H9 (cell line): ENCODE results near the gene SDK1. TPM values are rescaled to one million over a fixed set of nuclear protein-coding genes. Genes with fewer than 3 reads are reported as not detected.

Experiments
- DNase-seq: peaks from one replicate; pipeline ENCODE4 v3.0.0-alpha.2; 2017
- H2AFZ ChIP-seq: one replicate; pipeline ENCODE4 v1.6.1; 2013; ENCODE audit warnings: mild to moderate bottlenecking, low read length, control low read depth, moderate library complexity
- H2AK5ac ChIP-seq: 2 replicates; pipeline ENCODE4 v1.6.1; 2013; ENCODE audit warnings: low read length, control low read depth, mixed read lengths; ENCODE audit not compliant: insufficient read length
- H2BK120ac ChIP-seq: one replicate; pipeline ENCODE4 v1.6.1; 2013; ENCODE audit warnings: low read depth, mild to moderate bottlenecking, low read length, control low read depth, inconsistent platforms; ENCODE audit not compliant: poor library complexity, severe bottlenecking
- H2BK12ac ChIP-seq: 2 replicates; pipeline ENCODE4 v1.6.1; 2013; ENCODE audit warnings: low read length, control low read depth, mixed read lengths, low read depth; ENCODE audit not compliant: insufficient read length
- H2BK15ac ChIP-seq: 2 replicates; pipeline ENCODE4 v1.6.1; 2013; ENCODE audit warnings: low read depth, low read length, control low read depth
- H2BK20ac ChIP-seq: one replicate; pipeline ENCODE4 v1.6.1; 2013; ENCODE audit warnings: low read depth, mild to moderate bottlenecking, low read length, control low read depth, inconsistent platforms; ENCODE audit not compliant: poor library complexity, severe bottlenecking
- H2BK5ac ChIP-seq: 2 replicates; pipeline ENCODE4 v1.6.1; 2013; ENCODE audit warnings: low read length, control low read depth, mixed read lengths; ENCODE audit not compliant: insufficient read length
- H3K14ac ChIP-seq: 2 replicates; pipeline ENCODE4 v1.6.1; 2013; ENCODE audit warnings: low read length, control low read depth; ENCODE audit not compliant: insufficient read depth
- H3K18ac ChIP-seq: 2 replicates; pipeline ENCODE4 v1.6.1; 2013; ENCODE audit warnings: low read depth, mild to moderate bottlenecking, mixed read lengths, low read length, control low read depth; ENCODE audit not compliant: insufficient read length
- H3K23ac ChIP-seq: 2 replicates; pipeline ENCODE4 v1.6.1; 2013; ENCODE audit warnings: low read length, control low read depth, mixed read lengths, low read depth; ENCODE audit not compliant: insufficient read length
- H3K23me2 ChIP-seq: 2 replicates; pipeline ENCODE4 v1.6.1; 2013; ENCODE audit warnings: low read depth, mild to moderate bottlenecking, mixed read lengths, low read length, control low read depth; ENCODE audit not compliant: insufficient read length, poor library complexity, severe bottlenecking
- H3K27ac ChIP-seq: 2 replicates; pipeline ENCODE4 v1.5.1; 2013; ENCODE audit warnings: low read length, control low read depth, mixed read lengths, low read depth; ENCODE audit not compliant: insufficient read length
- H3K27me3 ChIP-seq: 2 replicates; pipeline ENCODE4 v1.6.1; 2013; ENCODE audit warnings: low read length, control low read depth, inconsistent platforms; ENCODE audit not compliant: insufficient read depth
- H3K4ac ChIP-seq: 2 replicates; pipeline ENCODE4 v1.6.1; 2013; ENCODE audit warnings: low read depth, mild to moderate bottlenecking, control low read depth, inconsistent platforms, low read length, moderate library complexity
- H3K4me1 ChIP-seq: 2 replicates; pipeline ENCODE4 v1.6.1; 2013; ENCODE audit warnings: low read length, control low read depth, inconsistent platforms; ENCODE audit not compliant: insufficient read depth
- H3K4me2 ChIP-seq: 2 replicates; pipeline ENCODE4 v1.6.1; 2013; ENCODE audit warnings: low read length, control low read depth, mixed read lengths; ENCODE audit not compliant: insufficient read length, insufficient read depth
- H3K56ac ChIP-seq: 2 replicates; pipeline ENCODE4 v1.6.1; 2013; ENCODE audit warnings: low read depth, mild to moderate bottlenecking, mixed read lengths, low read length, control low read depth; ENCODE audit not compliant: insufficient read length
- H3K79me1 ChIP-seq: 2 replicates; pipeline ENCODE4 v1.6.1; 2013; ENCODE audit warnings: low read depth, mild to moderate bottlenecking, moderate library complexity, low read length, control low read depth, inconsistent platforms; ENCODE audit not compliant: insufficient read depth, poor library complexity, severe bottlenecking
- H3K79me2 ChIP-seq: 2 replicates; pipeline ENCODE4 v1.6.1; 2013; ENCODE audit warnings: low read length, control low read depth, inconsistent platforms; ENCODE audit not compliant: insufficient read depth
- H3K9ac ChIP-seq: 2 replicates; pipeline ENCODE4 v1.6.1; 2013; ENCODE audit warnings: low read length, control low read depth, mixed read lengths; ENCODE audit not compliant: insufficient read length; ENCODE audit errors: extremely low read depth
- H3K9me3 ChIP-seq: one replicate; pipeline ENCODE4 v1.6.1; 2013; ENCODE audit warnings: low read depth, low read length, inconsistent platforms; ENCODE audit not compliant: control insufficient read depth
- H3T11ph ChIP-seq: one replicate; pipeline ENCODE4 v1.6.1; 2013; ENCODE audit warnings: mild to moderate bottlenecking, low read length, control low read depth, inconsistent platforms
- H4K20me1 ChIP-seq: one replicate; pipeline ENCODE4 v1.6.1; 2013; ENCODE audit not compliant: control insufficient read depth, insufficient read length, insufficient read depth
- H4K5ac ChIP-seq: 2 replicates; pipeline ENCODE4 v1.6.1; 2013; ENCODE audit warnings: low read depth, mild to moderate bottlenecking, mixed read lengths, low read length, control low read depth; ENCODE audit not compliant: insufficient read length
- H4K8ac ChIP-seq: replicated peaks from 2 replicates; pipeline ENCODE4 v1.6.1; 2013; ENCODE audit warnings: low read length, control low read depth, mixed read lengths, low read depth; ENCODE audit not compliant: insufficient read length
- H4K91ac ChIP-seq: 2 replicates; pipeline ENCODE4 v1.6.1; 2013; ENCODE audit warnings: low read depth, mild to moderate bottlenecking, moderate library complexity, mixed read lengths, low read length, control low read depth; ENCODE audit not compliant: insufficient read length
- H3K27ac Mint-ChIP-seq, 3 experiments: 2 replicates in 2 of 3; 3 replicates in 1 of 3; pipeline ENCODE4 v1.8.0; 2020 to 2021; ENCODE audit warnings: mixed read lengths in 3 of 3, mild to moderate bottlenecking in 1 of 3, moderate library complexity in 1 of 3
- H3K27me3 Mint-ChIP-seq: 2 replicates; pipeline ENCODE4 v1.8.0; 2021; ENCODE audit warnings: low read depth, mild to moderate bottlenecking, moderate library complexity, mixed read lengths
- H3K36me3 Mint-ChIP-seq, 3 experiments: 2 replicates in 2 of 3; 3 replicates in 1 of 3; pipeline ENCODE4 v1.8.0; 2020 to 2021; ENCODE audit warnings: low read depth in 3 of 3, mixed read lengths in 3 of 3; ENCODE audit not compliant: insufficient read depth in 1 of 3
- H3K4me1 Mint-ChIP-seq, 2 experiments: 2 replicates each; pipeline ENCODE4 v1.8.0; 2020; ENCODE audit warnings: mixed read lengths in 2 of 2
- H3K4me3 Mint-ChIP-seq, 2 experiments: 2 replicates in 1 of 2; 3 replicates in 1 of 2; pipeline ENCODE4 v1.8.0; 2020 to 2021; ENCODE audit warnings: mild to moderate bottlenecking in 2 of 2, mixed read lengths in 2 of 2, moderate library complexity in 1 of 2
- H3K9me3 Mint-ChIP-seq, 2 experiments: 2 replicates in 1 of 2; 3 replicates in 1 of 2; pipeline ENCODE4 v1.8.0; 2020; ENCODE audit warnings: mild to moderate bottlenecking in 2 of 2, mixed read lengths in 2 of 2, moderate library complexity in 1 of 2
- CTCF ChIP-seq: fragments of 200-600 bp; sonication (generic); conservative IDR thresholded peaks from 3 replicates; pipeline ENCODE4 v1.8.0; 2021; ENCODE audit warnings: antibody characterized with exemption, mild to moderate bottlenecking
- WGBS: extraction: QIAGEN DNeasy Blood & Tissue Kit; methylation state at CpG from one replicate; pipeline ENCODE4 v1.1.7; 2013; ENCODE audit warnings: missing lambda C conversion rate, low lambda C conversion rate, mixed read lengths; ENCODE audit not compliant: insufficient read length; ENCODE audit errors: extremely low coverage; 5-methylcytosine and 5-hydroxymethylcytosine counted together
- total RNA-seq: library from RNA; stranded (reverse); gene quantifications from 2 replicates; pipeline ENCODE4 v1.2.1, GENCODE V29; 2021

The SDK1 gene
- total RNA-seq, 1 experiment from 2014 or later, result 8.7 TPM

DNA sequence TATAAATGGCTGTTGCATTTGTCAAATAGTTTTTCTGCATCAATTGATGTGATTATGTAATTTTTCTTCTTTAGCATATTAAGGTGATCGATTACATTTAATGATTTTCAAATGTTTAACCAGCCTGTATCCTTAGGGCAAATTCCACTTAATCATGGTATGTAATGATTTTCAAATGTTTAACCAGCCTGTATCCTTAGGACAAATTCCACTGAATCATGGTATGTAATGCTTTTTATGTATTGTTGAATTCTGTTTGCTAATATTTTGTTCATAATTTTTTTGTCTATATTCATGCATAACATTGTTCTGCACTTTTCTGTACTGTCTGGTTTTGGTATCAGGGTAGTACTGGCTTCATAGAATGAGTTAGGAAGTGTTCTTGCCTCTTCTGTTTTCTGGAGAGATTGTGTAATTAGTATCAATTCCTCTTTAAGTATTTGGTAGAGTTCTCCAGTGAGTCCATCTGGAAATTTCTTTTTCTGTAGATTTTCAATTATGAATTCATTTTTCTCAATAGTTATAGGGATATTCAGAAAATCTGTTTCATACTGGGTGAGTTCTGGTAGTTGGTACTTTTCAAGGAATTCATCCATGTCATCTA, 987.8 kb downstream of the SDK1 start:
- Histone ChIP-seq H2BK20ac (no peak overlapping the region), H2BK12ac (no peak overlapping the region), H2BK15ac (no peak overlapping the region), H3K79me1 (no peaks in the 10 kb centered on the region), H3K56ac (no peak overlapping the region), H3K4me1 (0 out of 2 replicates have a peak, but pooled peaks cover 2% of the 10 kb centered on the region), H3K9ac (no peak overlapping the region), H4K5ac (no peak overlapping the region), H4K8ac (no peak overlapping the region), H3K4ac (no peak overlapping the region), H2BK120ac (no peak overlapping the region), H3K4me2 (no peak overlapping the region), H4K91ac (no peak overlapping the region), H3K27ac (no peak overlapping the region), H3T11ph (no peak overlapping the region), H3K9me3 (no peaks in the 10 kb centered on the region), H4K20me1 (no peaks in the 10 kb centered on the region), H3K27me3 (no peaks in the 10 kb centered on the region), H3K18ac (no peak overlapping the region), H3K14ac (no peak overlapping the region), H2AFZ (no peak overlapping the region), H2BK5ac (no peak overlapping the region), H3K23ac (no peak overlapping the region), H2AK5ac (no peak overlapping the region), H3K23me2 (no peaks in the 10 kb centered on the region), H3K79me2 (no peaks in the 10 kb centered on the region)
- Mint-ChIP-seq H3K4me3 (no peak overlapping the region), H3K9me3 (peaks cover 36 to 51% of the 10 kb centered on the region in 2 experiments), H3K27me3 (peaks cover 5% of the 10 kb centered on the region), H3K36me3 (no peaks in the 10 kb centered on the region), H3K27ac (no peak overlapping the region), H3K4me1 (0 out of 4 replicates have a peak, but pooled peaks cover 0 to 3% of the 10 kb centered on the region in 2 experiments)
- DNase-seq, result no peak
- TF ChIP-seq CTCF, result no peak
- WGBS, result no CpG with 5 or more reads among the region's 1 CpG
